ENCODE data around the gene HPCAL4. TPM values are rescaled to one million over a fixed set of nuclear protein-coding genes. Genes with fewer than 3 reads are reported as not detected.

Gene HPCAL4
- total and polyA plus RNA-seq, 7 donors: 0.29 to 9.4 (median 3.1) TPM

- Histone ChIP-seq H3K4me3 (no peak overlapping the region), H3K4me1 (peaks cover 14% of the 10 kb centered on the region), H3K9me3 (no peaks in the 10 kb centered on the region), H3K27ac (no peak overlapping the region), H3K27me3 (ENCODE audit: insufficient read depth in 3 of 3, low read length in 2 of 3) (no peaks in the 10 kb centered on the region), H3K36me3 (ENCODE audit: insufficient read depth in 1 of 2, low read depth in 1 of 2) (peaks cover 0 to 46% of the 10 kb centered on the region in 2 donors)
- 85 to 87% (median 87%) methylated on average over 3 of the region's 3 CpGs for WGBS, 3 donors
- ATAC-seq (no peak), DNase-seq (no peak)
- no peak for TF ChIP-seq CTCF (IDR thresholded peaks at IDR 0.05)
- intact Hi-C loops (cut with DNase I): loop anchor here in 1 of 2 donors (5.0 kb wide), 2 partner anchors 40 to 60 kb away; no protein-coding TSS in a partner anchor
Measured at GRCh38 chr1:39657402-39657801, 33.8 kb downstream of the HPCAL4 start.

- Histone ChIP-seq H3K9me3 (no peaks in the 10 kb centered on the region), H3K27ac (no peak overlapping the region), H3K4me3 (no peak overlapping the region), H3K36me3 (ENCODE audit: insufficient read depth in 1 of 2, low read depth in 1 of 2) (peaks cover 0 to 37% of the 10 kb centered on the region in 2 donors), H3K4me1 (peaks cover 14% of the 10 kb centered on the region), H3K27me3 (ENCODE audit: insufficient read depth in 3 of 3, low read length in 2 of 3) (no peaks in the 10 kb centered on the region)
- no peak for DNase-seq
- no peak for TF ChIP-seq CTCF (IDR thresholded peaks at IDR 0.05)
- no peak for ATAC-seq
- WGBS, 3 donors: 76 to 86% (median 77%) methylated on average over 2 of the region's 2 CpGs
- intact Hi-C loops (cut with DNase I): loop anchor here in 1 of 2 donors (5.0 kb wide), 2 partner anchors 41 to 61 kb away; no protein-coding TSS in a partner anchor
Measured at GRCh38 chr1:39656391-39656790, 34.8 kb downstream of the HPCAL4 start.

- Histone ChIP-seq H3K36me3 (ENCODE audit: insufficient read depth in 1 of 2, low read depth in 1 of 2) (peaks cover 0 to 31% of the 10 kb centered on the region in 2 donors), H3K9me3 (no peaks in the 10 kb centered on the region), H3K4me1 (peaks cover 14% of the 10 kb centered on the region), H3K27me3 (ENCODE audit: insufficient read depth in 3 of 3, low read length in 2 of 3) (no peaks in the 10 kb centered on the region), H3K27ac (no peak overlapping the region), H3K4me3 (no peak overlapping the region)
- intact Hi-C loops (cut with DNase I): loop anchor here in 1 of 2 donors (5.0 kb wide), 2 partner anchors 42 to 62 kb away; no protein-coding TSS in a partner anchor
- ATAC-seq (peak in 1 of 4 donors; percentile 6), DNase-seq (no peak)
- 37 to 63% (median 46%) methylated on average over 5 of the region's 5 CpGs for WGBS, 3 donors
- no peak for TF ChIP-seq CTCF (IDR thresholded peaks at IDR 0.05)
Measured at GRCh38 chr1:39655578-39656268, 35.5 kb downstream of the HPCAL4 start.

GRCh38 chr1:39654291-39654690 is 36.9 kb downstream of the HPCAL4 start:
- TF ChIP-seq CTCF (IDR thresholded peaks at IDR 0.05): no peak
- Histone ChIP-seq H3K4me3 (no peak overlapping the region), H3K36me3 (ENCODE audit: insufficient read depth in 1 of 2, low read depth in 1 of 2) (peaks cover 0 to 16% of the 10 kb centered on the region in 2 donors), H3K9me3 (no peaks in the 10 kb centered on the region), H3K4me1 (peaks cover 14% of the 10 kb centered on the region), H3K27ac (peak overlapping the region; percentile 38), H3K27me3 (ENCODE audit: insufficient read depth in 3 of 3, low read length in 2 of 3) (no peaks in the 10 kb centered on the region)
- intact Hi-C loops (cut with DNase I): loop anchor here (1.0 to 5.0 kb wide), 2 partner anchors 47 to 68 kb away; no protein-coding TSS in a partner anchor
- ATAC-seq (peak; percentile 69 to 81 (median 72)), DNase-seq (peak; percentile 55 to 73)
- 23 to 57% (median 24%) methylated on average over 7 of the region's 7 CpGs for WGBS, 3 donors
